ENCODE results near the gene ANGPTL2. TPM values are rescaled to one million over a fixed set of nuclear protein-coding genes. Genes with fewer than 3 reads are reported as not detected.

ANGPTL2 gene
- total RNA-seq, 1 experiment from 2014 or later: 5.0 TPM

DNA sequence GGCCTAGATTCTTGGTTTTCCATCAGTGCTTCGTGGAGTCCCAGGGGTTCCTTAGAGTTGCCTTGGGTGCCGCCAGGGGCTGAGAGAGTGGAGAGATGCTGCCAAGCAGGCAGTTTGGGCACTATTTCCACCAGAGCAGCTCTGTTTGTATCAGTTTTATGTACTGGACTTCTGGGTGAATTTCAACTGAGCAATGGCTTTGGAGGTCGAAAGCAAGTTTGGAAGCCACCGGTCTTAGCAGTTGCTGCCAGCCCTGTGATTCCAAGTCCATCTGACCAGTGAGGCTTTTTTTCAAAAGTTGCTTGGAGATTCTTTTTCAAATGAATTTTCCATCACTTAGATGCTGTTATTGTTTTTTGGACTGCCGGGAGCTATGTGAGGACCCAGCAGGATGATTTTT, 68.5 kb downstream of the ANGPTL2 start:
- DNase-seq (ENCODE audit: low read depth): no peak

- no peak for DNase-seq (ENCODE audit: low read depth)
Observed at GRCh38 chr9:127053057-127053821, 69.2 kb downstream of the ANGPTL2 start.

- no peak for DNase-seq (ENCODE audit: low read depth)
Observed at GRCh38 chr9:127051881-127052595, 70.4 kb downstream of the ANGPTL2 start.

- no peak for DNase-seq (ENCODE audit: low read depth)
Observed at GRCh38 chr9:127050591-127051001, 71.8 kb downstream of the ANGPTL2 start.

DNA sequence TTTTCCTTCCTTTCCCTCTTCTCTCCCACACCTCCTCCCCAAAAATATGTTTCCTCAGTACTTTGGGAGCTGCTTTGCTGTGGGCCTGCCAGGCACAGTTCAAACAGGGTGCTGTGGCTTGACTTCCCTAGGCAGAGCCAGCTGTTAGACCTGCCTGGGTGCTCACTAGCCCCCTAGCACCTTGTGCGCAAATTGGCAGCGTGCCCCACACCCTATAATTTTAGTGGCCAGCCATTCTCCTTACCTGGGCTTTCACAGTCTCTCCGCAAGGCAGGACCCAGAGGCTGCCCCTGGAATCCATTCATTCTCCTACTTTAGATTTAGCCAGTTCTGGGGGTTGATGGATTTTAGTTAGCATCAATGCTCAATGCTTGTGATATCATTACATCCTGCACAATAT, 72.3 kb downstream of the ANGPTL2 start:
- DNase-seq (ENCODE audit: low read depth): no peak

DNA sequence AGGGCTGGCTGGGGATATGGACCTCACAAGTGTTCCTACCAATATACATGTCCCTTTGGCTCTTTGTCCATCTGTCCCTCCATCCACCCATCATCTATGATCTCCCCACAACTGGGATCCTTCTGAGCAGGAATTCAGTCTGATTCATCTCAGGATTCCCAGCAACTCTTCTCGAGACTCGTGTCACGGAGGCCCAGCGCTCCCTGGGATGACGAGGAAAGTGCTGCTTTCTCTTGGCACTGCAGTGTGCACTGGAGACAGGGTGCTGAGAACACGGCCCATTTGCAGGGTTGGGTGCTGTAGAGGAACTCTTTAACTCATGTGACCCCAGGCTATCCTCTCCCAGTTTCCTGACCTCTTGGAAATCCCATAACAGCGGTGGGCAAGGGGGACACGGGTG, 72.9 kb downstream of the ANGPTL2 start:
- peak; percentile 32 for DNase-seq (ENCODE audit: low read depth)

DNA sequence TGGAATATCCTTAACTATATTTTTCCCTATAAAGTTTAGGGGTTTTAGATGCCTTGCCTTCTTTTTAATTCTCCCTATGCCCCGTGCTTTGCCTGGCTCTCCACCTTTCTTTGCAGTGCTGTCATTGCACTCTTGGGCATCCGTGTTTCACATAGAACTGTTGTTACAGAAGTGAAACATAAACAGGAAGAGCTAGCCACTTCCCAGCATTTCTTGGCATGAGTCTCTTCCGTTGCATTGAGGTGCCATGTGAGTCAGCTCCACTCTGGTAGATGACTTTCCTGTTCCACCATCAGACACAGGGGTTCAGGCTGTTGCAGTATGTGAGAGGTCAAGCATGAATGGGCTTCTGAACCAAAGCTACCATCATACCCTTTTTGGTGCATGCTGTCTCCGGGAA, 73.4 kb downstream of the ANGPTL2 start:
- DNase-seq (ENCODE audit: low read depth): peak; percentile 97

- no peak for DNase-seq (ENCODE audit: low read depth)
Observed at GRCh38 chr9:127047971-127048370, 74.5 kb downstream of the ANGPTL2 start.

- DNase-seq (ENCODE audit: low read depth): no peak
Observed at GRCh38 chr9:127045148-127045547, 77.3 kb downstream of the ANGPTL2 start.

GRCh38 chr9:127039492-127039891, 82.9 kb downstream of the ANGPTL2 start:
- DNase-seq (ENCODE audit: low read depth): no peak

- DNase-seq (ENCODE audit: low read depth): no peak
Observed at GRCh38 chr9:127038531-127038930, 83.9 kb downstream of the ANGPTL2 start.

Other genes with a start within 250 kb of the ANGPTL2 start
- 0.42 and 2.4 TPM in 2 replicates for gene RALGPS1, start 207.9 kb downstream of the ANGPTL2 start, total RNA-seq (2014; rRNA removed; shearing (Covaris generic))
- 1.2 and 1.5 TPM in 2 replicates for gene GARNL3, start 142.1 kb upstream of the ANGPTL2 start, total RNA-seq (2014; rRNA removed; shearing (Covaris generic))